ENCODE data around the gene IGSF3. TPM values are rescaled to one million over a fixed set of nuclear protein-coding genes. Genes with fewer than 3 reads are reported as not detected.
"Not testable (repeated sequence)": the region's sequence is repeated elsewhere in the genome, so short reads cannot be mapped to it uniquely, and the experiment has no call there.

Gene IGSF3
- polyA plus RNA-seq, 3 donors: 0.07 to 0.12 TPM; not detected in 1

DNA sequence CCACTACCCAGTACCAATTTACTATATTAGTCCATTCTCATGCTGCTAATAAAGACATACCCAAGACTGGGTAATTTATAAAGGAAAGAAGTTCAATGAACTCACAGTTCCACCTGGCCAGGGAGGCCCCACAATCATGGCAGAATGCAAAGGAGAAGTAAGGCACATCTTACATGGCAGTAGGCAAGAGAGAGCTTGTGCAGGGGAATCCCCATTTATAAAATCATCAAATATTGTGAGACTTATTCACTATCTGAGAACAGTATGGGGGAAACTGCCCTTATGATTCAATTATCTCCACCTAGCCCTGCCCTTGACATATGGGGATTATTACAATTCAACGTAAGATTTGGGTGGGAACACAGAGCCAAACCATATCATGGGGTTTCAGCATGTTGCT is 103.1 kb downstream of the IGSF3 start:
- H3K4me2 ChIP-seq (replicated peaks; ENCODE audit: extremely low read depth, low read length, poor library complexity, severe bottlenecking): no peak overlapping the region
- WGBS (ENCODE audit: insufficient coverage): 83% methylated on average over 1 of the region's 1 CpG
- TF ChIP-seq CTCF (IDR thresholded peaks at IDR 0.05): no peak
- peak overlapping the region in 1 of 2 donors; percentile 43 for H3K27ac ChIP-seq (ENCODE audit: low read depth in 1 of 2, low read length in 2 of 2)
- DNase-seq: peak in 1 of 3 donors; percentile 50
- no peak overlapping the region for H3K9ac ChIP-seq (ENCODE audit: insufficient read depth, low read length, poor library complexity, severe bottlenecking)
- Mint-ChIP-seq H3K27me3 (ENCODE audit: low read depth in 3 of 3) (no peaks in the 10 kb centered on the region), H3K4me1 (peaks cover 84% of the 10 kb centered on the region), H3K27ac (peak overlapping the region; percentile 29 to 92 (median 70)), H3K9me3 (peaks cover 0 to 16% (median 11%) of the 10 kb centered on the region in 7 donors), H3K4me3 (no peak overlapping the region), H3K36me3 (peaks cover 51 to 60% of the 10 kb centered on the region in 2 donors)
- H3K4me3 ChIP-seq (replicated peaks in 1 of 3; ENCODE audit: low read depth in 2 of 3, low read length in 3 of 3): no peak overlapping the region
- no peaks in the 10 kb centered on the region for H3K27me3 ChIP-seq (ENCODE audit: control insufficient read depth in 2 of 2, insufficient read depth in 2 of 2, low read length in 2 of 2)
- intact Hi-C loops (cut with micrococcal nuclease): no loop called here
- peaks cover 100% of the 10 kb centered on the region for H3K79me2 ChIP-seq (ENCODE audit: insufficient read depth, low read length)
- peaks cover 94% of the 10 kb centered on the region for H4K20me1 ChIP-seq (ENCODE audit: insufficient read depth, low read length)
- no peaks in the 10 kb centered on the region for H3K9me3 ChIP-seq (replicated peaks in 1 of 2; ENCODE audit: control insufficient read depth in 1 of 2, insufficient read depth in 1 of 2, low read length in 2 of 2)
- H3K4me1 ChIP-seq (ENCODE audit: control insufficient read depth in 1 of 2, insufficient read depth in 2 of 2, low read length in 2 of 2): peaks cover 27 to 49% of the 10 kb centered on the region in 2 donors
- no peak overlapping the region for H2AFZ ChIP-seq (ENCODE audit: insufficient read depth, low read depth, low read length, poor library complexity, severe bottlenecking)
- peaks cover 0 to 20% of the 10 kb centered on the region in 2 donors for H3K36me3 ChIP-seq (replicated peaks in 1 of 2; ENCODE audit: control insufficient read depth in 1 of 2, insufficient read depth in 2 of 2, low read length in 2 of 2)

DNA sequence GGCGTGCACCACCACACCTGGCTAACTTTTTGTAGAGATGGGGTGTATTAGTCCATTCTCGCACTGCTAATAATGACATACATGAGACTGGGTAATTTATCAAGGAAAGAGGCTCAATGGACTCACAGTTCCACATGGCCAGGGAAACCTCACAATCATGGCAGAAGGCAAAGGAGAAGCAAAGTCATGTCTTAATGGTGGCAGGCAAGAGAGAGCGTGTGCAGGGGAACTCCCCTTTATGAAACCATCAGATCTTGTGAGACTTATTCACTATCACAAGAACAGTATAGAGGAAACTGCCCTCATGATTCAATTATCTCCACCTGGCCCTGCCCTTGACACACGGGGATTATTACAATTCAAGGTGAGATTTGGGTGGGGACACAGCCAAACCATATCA is 105.1 kb downstream of the IGSF3 start:
- H3K9ac ChIP-seq (ENCODE audit: insufficient read depth, low read length, poor library complexity, severe bottlenecking); H2AFZ ChIP-seq (ENCODE audit: insufficient read depth, low read depth, low read length, poor library complexity, severe bottlenecking); H3K27me3 Mint-ChIP-seq (ENCODE audit: low read depth in 3 of 3); H3K4me3 Mint-ChIP-seq; H3K9me3 ChIP-seq (replicated peaks in 1 of 2; ENCODE audit: control insufficient read depth in 1 of 2, insufficient read depth in 1 of 2, low read length in 2 of 2); intact Hi-C loops (cut with micrococcal nuclease); H3K27me3 ChIP-seq (ENCODE audit: control insufficient read depth in 2 of 2, insufficient read depth in 2 of 2, low read length in 2 of 2); H3K4me3 ChIP-seq (replicated peaks in 1 of 3; ENCODE audit: low read depth in 2 of 3, low read length in 3 of 3); H3K4me2 ChIP-seq (replicated peaks; ENCODE audit: extremely low read depth, low read length, poor library complexity, severe bottlenecking): not testable (repeated sequence)
- peak overlapping the region in 1 of 2 donors; percentile 72 for H3K27ac ChIP-seq (ENCODE audit: low read depth in 1 of 2, low read length in 2 of 2)
- H3K36me3 ChIP-seq (replicated peaks in 1 of 2; ENCODE audit: control insufficient read depth in 1 of 2, insufficient read depth in 2 of 2, low read length in 2 of 2): peaks cover 0 to 20% of the 10 kb centered on the region in 2 donors
- H3K79me2 ChIP-seq (ENCODE audit: insufficient read depth, low read length): peaks cover 100% of the 10 kb centered on the region
- Mint-ChIP-seq H3K36me3 (peaks cover 52 to 62% of the 10 kb centered on the region in 2 donors), H3K27ac (peak overlapping the region; percentile 71 to 92 (median 86)), H3K4me1 (peaks cover 83% of the 10 kb centered on the region), H3K9me3 (peaks cover 0 to 16% (median 11%) of the 10 kb centered on the region in 7 donors)
- H4K20me1 ChIP-seq (ENCODE audit: insufficient read depth, low read length): peaks cover 93% of the 10 kb centered on the region
- peak; percentile 48 to 79 (median 55) for DNase-seq
- whole genome bisulfite sequencing (ENCODE audit: insufficient coverage): 71% methylated on average over 1 of the region's 4 CpGs
- peaks cover 34 to 49% of the 10 kb centered on the region in 2 donors for H3K4me1 ChIP-seq (ENCODE audit: control insufficient read depth in 1 of 2, insufficient read depth in 2 of 2, low read length in 2 of 2)
